Aorta (tissue), 5 donors: ENCODE results near the gene PCGF5. TPM values are rescaled to one million over a fixed set of nuclear protein-coding genes. Genes with fewer than 3 reads are reported as not detected.
"Not testable (repeated sequence)": the region's sequence is repeated elsewhere in the genome, so short reads cannot be mapped to it uniquely, and the experiment has no call there.

Source experiments
- ATAC-seq: fragments of 200-7000 bp; cut with Tn5 transposase; one replicate; pipeline ENCODE4 v1.9.1; 2022; ENCODE audit warnings: moderate library complexity; ENCODE audit not compliant: low FRiP score
- DNase-seq, 2 donors: peaks; one replicate each; pipeline ENCODE4 v3.0.0-alpha.2; 2020
- H3K27ac ChIP-seq, 2 donors: one replicate each; pipeline ENCODE4 v1.5.1; 2013; ENCODE audit warnings: low read length in 2 of 2, mild to moderate bottlenecking in 2 of 2, moderate library complexity in 2 of 2, control low read depth in 1 of 2, inconsistent platforms in 1 of 2, low read depth in 1 of 2
- H3K27me3 ChIP-seq, 2 donors: one replicate each; pipeline ENCODE4 v1.6.1; 2013; ENCODE audit warnings: control low read depth in 1 of 2, low read length in 1 of 2, mild to moderate bottlenecking in 1 of 2, moderate library complexity in 1 of 2; ENCODE audit not compliant: insufficient read depth in 2 of 2, control insufficient read depth in 1 of 2
- H3K36me3 ChIP-seq, 2 donors: one replicate each; pipeline ENCODE4 v1.6.1; 2013; ENCODE audit warnings: control low read depth in 1 of 2, low read length in 1 of 2, mild to moderate bottlenecking in 1 of 2; ENCODE audit not compliant: insufficient read depth in 2 of 2, control insufficient read depth in 1 of 2
- H3K4me1 ChIP-seq, 2 donors: one replicate each; pipeline ENCODE4 v1.6.1; 2013; ENCODE audit warnings: low read length in 2 of 2, control low read depth in 1 of 2, mild to moderate bottlenecking in 1 of 2, moderate library complexity in 1 of 2; ENCODE audit not compliant: insufficient read depth in 2 of 2, control insufficient read depth in 1 of 2
- H3K4me3 ChIP-seq, 2 donors: one replicate each; pipeline ENCODE4 v1.5.1; 2013; ENCODE audit warnings: low read length in 2 of 2, control low read depth in 1 of 2, mild to moderate bottlenecking in 1 of 2
- H3K9me3 ChIP-seq: one replicate; pipeline ENCODE4 v1.6.1; 2013; ENCODE audit warnings: mild to moderate bottlenecking, low read length; ENCODE audit not compliant: control insufficient read depth
- WGBS, 2 donors: extraction: QIAGEN DNeasy Blood & Tissue Kit; methylation state at CpG; one replicate each; pipeline ENCODE4 v1.1.7; 2013; 5-methylcytosine and 5-hydroxymethylcytosine counted together
- intact Hi-C, 2 donors: fragments of 100-400 bp; cut with DNase I; formaldehyde crosslinking; loops; one replicate each; pipeline versions ENCODE4 v1.14.2 to v1.15.0; 2022
- polyA plus RNA-seq, 2 donors: library from polyadenylated mRNA; stranded (reverse); fragments of 200-250 nt; gene quantifications; one replicate each; pipeline ENCODE4 v1.2.3, GENCODE V29; 2013
- total RNA-seq, 2 donors: library from RNA; stranded (reverse); fragmentation: NEBNext Ultra II Directional; extraction: Animal tissue kit (Norgen Biotek cat#: 25700); gene quantifications; one replicate each; pipeline ENCODE4 v1.2.1, GENCODE V29; 2021
- donor health status: healthy with polysubstance abuse.
- donor health status: Bipolar disorder and iron deficiency.
- donor health status: DM: no; HTN: no; CAD: no.
- donor health status: DM: no; HTN: no; CAD: no.
- donor health status: DM: yes; HTN: yes; CAD: no.

PCGF5 gene
- total and polyA plus RNA-seq, 4 donors: 47.1 to 145 (median 96.2) TPM

- H3K4me1 ChIP-seq: peaks cover 4 to 8% of the 10 kb centered on the region in 2 donors
- intact Hi-C loops: no loop called here
- H3K27me3 ChIP-seq: no peaks in the 10 kb centered on the region
- H3K4me3 ChIP-seq: no peak overlapping the region
- DNase-seq (peak in 1 of 2 donors; percentile 59), ATAC-seq (peak; percentile 68)
- no peaks in the 10 kb centered on the region for H3K36me3 ChIP-seq
- WGBS, 2 donors: 14 to 15% methylated on average over 1 of the region's 1 CpG
- H3K27ac ChIP-seq: peak overlapping the region in 1 of 2 donors; percentile 63
- H3K9me3 ChIP-seq: no peaks in the 10 kb centered on the region
These were observed 27.1 kb downstream of the PCGF5 start for GRCh38 chr10:91247360-91248111.

GRCh38 chr10:91249700-91250099 lies 29.2 kb downstream of the PCGF5 start:
- WGBS, 2 donors: 29 to 33% methylated on average over 3 of the region's 3 CpGs
- intact Hi-C loops: loop anchor here (2.0 to 5.0 kb wide), 6 partner anchors 87 to 337 kb away; no protein-coding TSS in a partner anchor
- ATAC-seq: no peak
- Histone ChIP-seq H3K36me3 (peaks cover 0 to 3% of the 10 kb centered on the region in 2 donors), H3K4me3 (no peak overlapping the region), H3K27ac (peak overlapping the region in 1 of 2 donors; percentile 28), H3K4me1 (peaks cover 4 to 8% of the 10 kb centered on the region in 2 donors), H3K9me3 (no peaks in the 10 kb centered on the region), H3K27me3 (no peaks in the 10 kb centered on the region)
- no peak for DNase-seq

- 24 to 39% methylated on average over 1 of the region's 1 CpG for WGBS, 2 donors
- no peak overlapping the region for H3K27ac ChIP-seq
- ATAC-seq: no peak
- H3K4me1 ChIP-seq: peaks cover 0 to 5% of the 10 kb centered on the region in 2 donors
- intact Hi-C loops: loop anchor here (2.0 to 5.0 kb wide), 6 partner anchors 88 to 338 kb away; no protein-coding TSS in a partner anchor
- peaks cover 0 to 3% of the 10 kb centered on the region in 2 donors for H3K36me3 ChIP-seq
- no peak for DNase-seq
- H3K27me3 ChIP-seq: no peaks in the 10 kb centered on the region
- H3K9me3 ChIP-seq: no peaks in the 10 kb centered on the region
- no peak overlapping the region for H3K4me3 ChIP-seq
These were observed 29.9 kb downstream of the PCGF5 start for GRCh38 chr10:91250341-91250740.

GRCh38 chr10:91251430-91252056 lies 31.1 kb downstream of the PCGF5 start:
- Histone ChIP-seq H3K9me3 (no peaks in the 10 kb centered on the region), H3K27ac (no peak overlapping the region), H3K36me3 (peaks cover 0 to 3% of the 10 kb centered on the region in 2 donors), H3K4me3 (no peak overlapping the region), H3K4me1 (no peaks in the 10 kb centered on the region), H3K27me3 (no peaks in the 10 kb centered on the region)
- ATAC-seq: peak; percentile 87
- no peak for DNase-seq
- intact Hi-C loops: loop anchor here (2.0 to 5.0 kb wide), 7 partner anchors 89 to 339 kb away; no protein-coding TSS in a partner anchor

GRCh38 chr10:91253300-91253699 lies 32.8 kb downstream of the PCGF5 start:
- WGBS, 2 donors: 87 to 89% methylated on average over 4 of the region's 4 CpGs
- Histone ChIP-seq H3K36me3 (peaks cover 0 to 3% of the 10 kb centered on the region in 2 donors), H3K4me3 (no peak overlapping the region)

GRCh38 chr10:91257310-91257709 lies 36.8 kb downstream of the PCGF5 start:
- ATAC-seq: no peak
- Histone ChIP-seq H3K27ac (no peak overlapping the region), H3K36me3 (peaks cover 0 to 3% of the 10 kb centered on the region in 2 donors), H3K4me3 (no peak overlapping the region), H3K4me1 (peaks cover 0 to 2% of the 10 kb centered on the region in 2 donors), H3K27me3 (no peaks in the 10 kb centered on the region), H3K9me3 (no peaks in the 10 kb centered on the region)
- 93% methylated on average over 3 of the region's 3 CpGs for WGBS, 2 donors
- intact Hi-C loops: no loop called here
- no peak for DNase-seq

More at GRCh38 chr10:91253300-91253699, 32.8 kb downstream of the PCGF5 start:
- intact Hi-C loops: loop anchor here (2.0 to 5.0 kb wide), 6 partner anchors 91 to 341 kb away; no protein-coding TSS in a partner anchor
- no peaks in the 10 kb centered on the region for H3K27me3 ChIP-seq
- H3K9me3 ChIP-seq: no peaks in the 10 kb centered on the region
- DNase-seq (no peak), ATAC-seq (no peak)
- no peak overlapping the region for H3K27ac ChIP-seq
- H3K4me1 ChIP-seq: peaks cover 0 to 2% of the 10 kb centered on the region in 2 donors

- H3K27me3 ChIP-seq, ATAC-seq, H3K4me1 ChIP-seq, H3K4me3 ChIP-seq, H3K36me3 ChIP-seq, intact Hi-C loops, DNase-seq, H3K27ac ChIP-seq, H3K9me3 ChIP-seq: not testable (repeated sequence)
- WGBS, 2 donors: 94 to 95% methylated on average over 2 to 3 of the region's 3 CpGs
These were observed 40.0 kb downstream of the PCGF5 start for GRCh38 chr10:91260417-91260816.

- DNase-seq (no peak), ATAC-seq (no peak)
- no peak overlapping the region for H3K4me3 ChIP-seq
- H3K27ac ChIP-seq: no peak overlapping the region
- no peaks in the 10 kb centered on the region for H3K4me1 ChIP-seq
- 67 to 69% methylated on average over 1 of the region's 1 CpG for WGBS, 2 donors
- H3K36me3 ChIP-seq: peaks cover 2 to 5% of the 10 kb centered on the region in 2 donors
- no peaks in the 10 kb centered on the region for H3K9me3 ChIP-seq
- H3K27me3 ChIP-seq: no peaks in the 10 kb centered on the region
- intact Hi-C loops: no loop called here
These were observed 51.4 kb downstream of the PCGF5 start for GRCh38 chr10:91271886-91272285.
